GM19193 (cell line): ENCODE data around the gene RAMP3.

Experiments used
- POLR2A ChIP-seq: IDR thresholded peaks from 4 replicates; pipeline ENCODE4 v1.6.1; 2011; ENCODE audit not compliant: insufficient read depth, insufficient read length; ENCODE audit errors: extremely low read depth

The RAMP3 gene

DNA sequence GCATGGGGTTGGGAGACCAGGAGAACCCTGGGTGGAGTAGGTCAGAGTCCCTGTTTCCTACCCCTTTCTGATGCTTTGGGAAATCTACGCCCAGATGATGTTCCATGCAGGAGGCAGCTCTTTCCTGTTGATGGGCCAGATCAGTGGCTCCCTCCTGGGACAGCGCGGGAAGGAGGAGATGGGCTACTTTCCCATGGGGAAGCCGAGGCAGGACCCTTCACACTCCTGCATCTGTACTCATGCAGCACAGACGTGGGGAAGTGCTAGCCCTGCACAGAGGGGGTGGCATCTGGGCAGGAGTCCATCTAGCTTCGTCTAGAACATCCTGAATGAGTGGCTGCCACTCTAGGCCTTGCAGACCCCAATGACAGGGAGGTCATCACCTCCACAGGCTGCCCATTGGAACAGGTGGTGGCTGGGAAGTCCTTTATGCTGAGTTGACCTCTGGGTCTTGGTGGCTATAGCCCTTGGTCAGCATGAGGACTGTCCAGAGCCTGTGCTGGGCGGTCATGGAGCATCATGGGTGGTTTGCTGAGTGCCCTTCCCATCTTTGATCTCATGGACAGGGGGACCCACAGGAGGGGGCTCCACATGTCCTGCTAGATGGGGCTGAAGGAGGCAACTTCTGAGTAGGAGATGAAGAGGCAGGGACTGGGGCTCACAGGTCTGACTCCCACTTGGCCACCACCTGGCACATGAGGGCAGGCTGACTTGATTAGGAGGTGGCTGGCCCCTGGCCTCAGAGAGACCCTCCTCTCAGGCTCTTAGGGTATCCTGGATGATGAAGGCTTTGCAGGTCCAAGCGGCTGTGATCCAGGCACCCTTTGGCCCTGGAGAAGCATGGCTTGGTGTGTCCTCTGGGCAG is 24.6 kb downstream of the RAMP3 start:
- TF ChIP-seq POLR2A = no peak

- TF ChIP-seq POLR2A = no peak
Measured at GRCh38 chr7:45182856-45183710, 25.5 kb downstream of the RAMP3 start.

DNA sequence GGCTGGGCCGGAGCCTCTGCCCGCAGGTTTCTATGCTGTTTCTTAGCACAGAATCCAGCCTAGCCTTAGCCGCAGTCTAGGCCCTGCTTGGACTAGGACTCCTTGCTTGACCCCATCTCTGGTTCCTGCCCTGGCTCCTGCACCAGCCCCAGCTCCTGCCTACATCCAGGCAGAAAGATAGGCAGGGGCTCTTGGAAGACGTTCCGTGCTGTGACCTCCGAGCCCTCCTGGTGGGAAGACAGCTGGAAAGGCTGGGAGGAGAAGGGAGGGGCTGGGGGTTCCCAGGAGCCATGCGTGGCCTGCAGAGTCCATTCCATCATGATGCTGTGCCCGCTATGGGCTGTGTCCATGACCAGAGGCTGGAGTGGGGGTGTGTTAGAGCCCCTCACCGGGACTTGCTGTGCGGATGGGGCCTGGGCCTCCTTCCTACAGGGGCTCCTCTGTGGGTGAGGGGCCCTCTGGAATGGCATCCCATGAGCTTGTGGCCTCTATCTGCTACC is 26.2 kb downstream of the RAMP3 start:
- no peak for TF ChIP-seq POLR2A

- no peak for TF ChIP-seq POLR2A
Measured at GRCh38 chr7:45184326-45185027, 26.9 kb downstream of the RAMP3 start.

- TF ChIP-seq POLR2A = no peak
Measured at GRCh38 chr7:45185028-45185863, 27.7 kb downstream of the RAMP3 start.

GRCh38 chr7:45185864-45186250 is 28.3 kb downstream of the RAMP3 start:
- TF ChIP-seq POLR2A = no peak

DNA sequence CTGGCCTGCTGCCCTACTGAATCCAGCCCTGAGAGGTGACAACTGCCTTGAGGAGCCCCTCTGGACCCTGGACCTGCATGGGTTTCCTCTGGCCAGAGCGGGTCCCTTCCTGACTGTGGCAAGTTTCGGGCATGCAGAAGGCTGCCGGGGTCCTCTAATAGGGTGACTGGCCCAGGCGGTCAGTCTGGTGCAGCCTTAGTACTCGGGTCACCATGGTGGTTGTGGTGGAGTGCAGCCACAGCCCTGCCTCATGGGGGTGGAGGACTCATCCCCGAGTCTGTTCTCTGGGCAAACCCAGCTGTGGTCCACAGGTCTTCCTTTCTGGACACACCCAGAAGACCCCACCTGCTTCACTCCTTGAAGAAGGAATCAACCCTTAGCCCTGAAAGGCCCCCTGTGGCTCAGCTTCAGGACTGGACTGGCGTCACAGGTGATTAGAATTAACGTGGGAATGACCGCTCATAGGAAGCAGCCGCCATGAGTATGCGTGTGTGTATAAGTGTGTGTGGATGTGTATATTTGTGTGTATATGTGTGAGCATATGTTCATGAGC is 28.7 kb downstream of the RAMP3 start:
- TF ChIP-seq POLR2A = no peak

DNA sequence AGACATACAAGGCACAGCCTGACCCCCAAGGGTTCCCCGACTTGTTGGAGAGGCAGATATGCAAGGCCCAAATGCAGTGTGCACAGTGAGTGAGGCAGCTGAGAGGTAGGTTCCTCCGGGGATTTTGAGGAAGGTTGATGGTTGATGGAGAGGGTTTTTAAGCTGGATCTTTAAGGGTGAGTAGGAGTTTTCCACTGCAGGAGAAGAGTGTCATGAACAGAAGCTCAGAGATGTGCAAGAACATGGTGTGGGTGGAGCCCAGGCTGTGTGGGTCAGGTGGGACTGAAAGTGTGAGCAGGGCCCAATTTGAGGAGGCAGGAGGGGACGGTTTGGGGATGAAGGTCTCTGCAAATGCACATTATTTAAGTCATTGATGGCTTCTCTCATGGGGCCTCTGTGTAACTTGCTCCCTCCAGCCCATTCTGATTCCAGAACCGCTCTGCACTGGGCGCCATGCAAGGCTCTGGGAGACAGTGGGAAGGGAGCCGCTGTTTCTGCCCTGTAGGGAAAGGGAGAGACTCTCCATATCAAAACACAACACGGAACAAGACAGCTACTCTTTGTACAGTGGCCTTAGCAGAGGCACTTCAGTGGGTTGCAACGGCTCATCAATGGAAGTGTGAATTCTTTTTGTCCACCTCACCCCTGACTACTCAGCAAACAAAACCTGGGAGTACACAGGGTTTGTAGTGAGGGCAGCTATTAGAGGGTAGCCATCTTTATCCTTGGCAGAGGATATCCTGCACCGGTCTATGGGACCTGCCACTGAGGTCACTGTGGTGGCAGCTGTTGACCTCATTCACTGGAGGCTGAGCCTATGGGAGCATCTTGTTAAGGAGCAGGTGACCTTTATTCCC is 29.7 kb downstream of the RAMP3 start:
- TF ChIP-seq POLR2A = no peak

GRCh38 chr7:45187946-45188411 is 30.4 kb downstream of the RAMP3 start:
- no peak for TF ChIP-seq POLR2A

GRCh38 chr7:45188736-45189135 is 31.1 kb downstream of the RAMP3 start:
- TF ChIP-seq POLR2A = no peak

GRCh38 chr7:45189151-45189970 is 31.8 kb downstream of the RAMP3 start:
- no peak for TF ChIP-seq POLR2A
